HepG2 (cell line): ENCODE results near the gene TAGLN.

Source experiments
- CEBPB ChIP-seq: IDR thresholded peaks from 2 replicates; pipeline ENCODE4 v1.6.1; 2011; ENCODE audit warnings: low read depth, low read length, improper control_type of control experiment, borderline replicate concordance
- CTCF ChIP-seq: sonication (generic); formaldehyde crosslinking; IDR thresholded peaks from 2 replicates; pipeline ENCODE4 v1.5.0; 2020; ENCODE audit warnings: mild to moderate bottlenecking, missing genetic modification reagents, moderate library complexity
- PCBP1 ChIP-seq: fragments of 200-400 bp; formaldehyde crosslinking; IDR thresholded peaks from 2 replicates; pipeline ENCODE4 v1.6.1; 2017; ENCODE audit warnings: mild to moderate bottlenecking, low read depth, low read length, borderline replicate concordance
- RELA ChIP-seq: sonication (generic); formaldehyde crosslinking; IDR thresholded peaks from 2 replicates; pipeline ENCODE4 v1.4.0; 2020; ENCODE audit warnings: missing genetic modification reagents
- TOE1 ChIP-seq: sonication (generic); formaldehyde crosslinking; IDR thresholded peaks from 2 replicates; pipeline ENCODE4 v1.4.0; 2020; ENCODE audit warnings: mild to moderate bottlenecking, missing genetic modification reagents
- ZNF569 ChIP-seq: sonication (generic); formaldehyde crosslinking; IDR thresholded peaks from 2 replicates; pipeline ENCODE4 v1.5.0; 2020; ENCODE audit warnings: mild to moderate bottlenecking, missing genetic modification reagents, moderate library complexity, borderline replicate concordance

GRCh38 chr11:117218133-117218915 lies 19.2 kb downstream of the TAGLN start:
- TF ChIP-seq CTCF (CRISPR knock-in tag) = no peak
- no peak for TF ChIP-seq PCBP1
- TF ChIP-seq CEBPB = no peak
- TF ChIP-seq ZNF569 = no peak
- TF ChIP-seq TOE1 = no peak
- no peak for TF ChIP-seq RELA (CRISPR knock-in tag)
